Measurements from ENCODE around the gene FAM222A.

Gene FAM222A

GRCh38 chr12:109713187-109714070 is at the start of gene FAM222A:
TSS of gene FAM222A (plus strand) at chr12:109713825. CDS start at chr12:109744147, 30,322 bp downstream.
- DNase-seq = peak; percentile 98

GRCh38 chr12:109664402-109664801 is 49.2 kb upstream of the FAM222A start:
- DNase-seq = no peak

GRCh38 chr12:109666068-109666467 is 47.6 kb upstream of the FAM222A start:
- DNase-seq = no peak

GRCh38 chr12:109670731-109671130 is 42.9 kb upstream of the FAM222A start:
- DNase-seq = no peak

GRCh38 chr12:109671502-109671901 is 42.1 kb upstream of the FAM222A start:
- no peak for DNase-seq

- no peak for DNase-seq
These were observed 40.2 kb upstream of the FAM222A start for GRCh38 chr12:109673379-109673778.

- DNase-seq = no peak
These were observed 39.7 kb upstream of the FAM222A start for GRCh38 chr12:109673884-109674283.

- no peak for DNase-seq
These were observed 38.2 kb upstream of the FAM222A start for GRCh38 chr12:109675411-109675810.

- DNase-seq = no peak
These were observed 36.3 kb upstream of the FAM222A start for GRCh38 chr12:109677279-109677691.

- DNase-seq = no peak
These were observed 34.9 kb upstream of the FAM222A start for GRCh38 chr12:109678719-109679118.

- no peak for DNase-seq
These were observed 33.9 kb upstream of the FAM222A start for GRCh38 chr12:109679501-109680263.

GRCh38 chr12:109680264-109681005 is 33.2 kb upstream of the FAM222A start:
- no peak for DNase-seq

GRCh38 chr12:109681986-109682707 is 31.5 kb upstream of the FAM222A start:
- DNase-seq = no peak

GRCh38 chr12:109682708-109683060 is 30.9 kb upstream of the FAM222A start:
- DNase-seq = no peak

- DNase-seq = no peak
These were observed 30.3 kb upstream of the FAM222A start for GRCh38 chr12:109683316-109683715.

GRCh38 chr12:109685574-109686447 is 27.8 kb upstream of the FAM222A start:
- DNase-seq = no peak

- no peak for DNase-seq
These were observed 27.1 kb upstream of the FAM222A start for GRCh38 chr12:109686523-109686922.

GRCh38 chr12:109687250-109687649 is 26.4 kb upstream of the FAM222A start:
- DNase-seq = no peak

GRCh38 chr12:109689426-109689825 is 24.2 kb upstream of the FAM222A start:
- no peak for DNase-seq

GRCh38 chr12:109693160-109693559 is 20.5 kb upstream of the FAM222A start:
- no peak for DNase-seq

Data from CD4-positive, alpha-beta T cell treated with Interleukin-17A for 1 hour (primary cell).